Adrenal gland (tissue), 12 donors: Measurements from ENCODE around the gene PKP3. TPM values are rescaled to one million over a fixed set of nuclear protein-coding genes. Genes with fewer than 3 reads are reported as not detected.

Experiments
- DNase-seq, 7 donors: peaks; one replicate each; pipeline ENCODE4 v3.0.0-alpha.2; 2019 to 2020
- H3K27ac ChIP-seq, 5 donors: fragments of 200-600 bp; sonication (generic) in 4 of 5; 1 replicate in 3 of 5; 2 replicates in 2 of 5; pipeline versions ENCODE4 v1.5.1 to v1.8.0; 2016 to 2020; ENCODE audit warnings: mild to moderate bottlenecking in 1 of 5
- H3K27me3 ChIP-seq: fragments of 200-600 bp; 2 replicates; pipeline ENCODE4 v1.8.0; 2021
- H3K36me3 ChIP-seq, 2 donors: fragments of 200-600 bp; replicated peaks in 1 of 2; 1 replicate in 1 of 2; 2 replicates in 1 of 2; pipeline versions ENCODE4 v1.5.1 to v1.8.0; 2018 to 2022
- H3K4me1 ChIP-seq, 2 donors: fragments of 200-600 bp; replicated peaks in 1 of 2; 1 replicate in 1 of 2; 2 replicates in 1 of 2; pipeline versions ENCODE4 v1.5.1 to v1.8.0; 2018 to 2021
- H3K4me3 ChIP-seq, 4 donors: fragments of 200-600 bp; sonication (generic) in 3 of 4; one replicate each; pipeline ENCODE4 v1.5.1; 2016 to 2018
- H3K9me3 ChIP-seq, 3 donors: fragments of 200-600 bp; sonication (generic) in 1 of 3; replicated peaks in 1 of 3; 1 replicate in 2 of 3; 2 replicates in 1 of 3; pipeline versions ENCODE4 v1.5.1 to v1.8.0; 2016 to 2021
- CTCF ChIP-seq, 6 experiments: fragments of 450-650 bp in 4 of 6; fragments of 200-600 bp in 2 of 6; sonication (generic) in 1 of 6; IDR thresholded peaks; 1 replicate in 5 of 6; 2 replicates in 1 of 6; pipeline versions ENCODE4 v1.5.1 to v1.8.0; 2016 to 2021; ENCODE audit warnings: antibody characterized with exemption in 6 of 6, mild to moderate bottlenecking in 2 of 6, moderate library complexity in 1 of 6
- POLR2A ChIP-seq, 2 donors: fragments of 450-650 bp; IDR thresholded peaks; one replicate each; pipeline ENCODE4 v1.6.1; 2017; ENCODE audit warnings: antibody characterized with exemption in 2 of 2, mild to moderate bottlenecking in 2 of 2, moderate library complexity in 1 of 2
- WGBS, 4 donors: extraction: QIAGEN DNeasy Blood & Tissue Kit in 2 of 4; methylation state at CpG; one replicate each; pipeline versions ENCODE4 v1.1.5 to v1.1.7; 2013 to 2017; 5-methylcytosine and 5-hydroxymethylcytosine counted together
- intact Hi-C, 2 donors: fragments of 100-400 bp; cut with DNase I; formaldehyde crosslinking; loops; one replicate each; pipeline versions ENCODE4 v1.14.1 to v1.15.0; 2022 to 2023
- polyA plus RNA-seq, 3 donors: library from polyadenylated mRNA; stranded (reverse); fragments of 200-250 nt in 2 of 3; fragments of 350-450 nt in 1 of 3; fragmentation: Illumina TruSeq in 1 of 3; extraction: RNeasy Lipid Tissue Mini Kit (QIAGEN cat#74804) in 1 of 3; gene quantifications; one replicate each; pipeline ENCODE4 v1.2.3, GENCODE V29; 2013 to 2014
- total RNA-seq, 9 donors: library from RNA; depleted of rRNA in 4 of 9; stranded (reverse); fragments of >200 nt in 4 of 9; fragments of 120-200 nt in 1 of 9; fragmentation: NEBNext Ultra II Directional in 1 of 9; extraction: Animal tissue kit (Norgen Biotek cat#: 25700) in 1 of 9; gene quantifications; one replicate each; pipeline versions ENCODE4 v1.1.0 to v1.2.4, GENCODE V29; 2013 to 2023
- donor health status: healthy with polysubstance abuse.
- donor health status: Bipolar disorder and iron deficiency.
- donor health status: DM: yes; HTN: yes; CAD: no.
- donor health status: DM: no; HTN: no; CAD: no.
- donor health status: DM: no; HTN: no; CAD: no.
- donor health status: DM: yes; HTN: yes; CAD: no.

Gene PKP3
- total and polyA plus RNA-seq, 12 donors = 0.37 to 0.65 (median 0.55) TPM; not detected in 8

- Histone ChIP-seq H3K27ac (no peak overlapping the region), H3K4me3 (no peak overlapping the region), H3K36me3 (no peaks in the 10 kb centered on the region), H3K4me1 (no peaks in the 10 kb centered on the region), H3K27me3 (no peaks in the 10 kb centered on the region), H3K9me3 (no peaks in the 10 kb centered on the region)
- intact Hi-C loops = no loop called here
- 78 to 88% (median 81%) methylated on average over 8 to 13 of the region's 13 CpGs for WGBS, 4 donors
- TF ChIP-seq POLR2A (IDR thresholded peaks at IDR 0.05) (no peak), CTCF (IDR thresholded peaks at IDR 0.05) (no peak)
- no peak for DNase-seq
Measured at GRCh38 chr11:431921-432320, 37.9 kb downstream of the PKP3 start.

- DNase-seq = no peak
- 71 to 78% (median 74%) methylated on average over 3 to 20 of the region's 20 CpGs for WGBS, 4 donors
- H3K36me3 ChIP-seq = no peaks in the 10 kb centered on the region
- H3K9me3 ChIP-seq = no peaks in the 10 kb centered on the region
- H3K27ac ChIP-seq = no peak overlapping the region
- H3K4me3 ChIP-seq = no peak overlapping the region
- intact Hi-C loops = no loop called here
- no peak for TF ChIP-seq CTCF (IDR thresholded peaks at IDR 0.05)
- TF ChIP-seq POLR2A (IDR thresholded peaks at IDR 0.05) = no peak
- H3K4me1 ChIP-seq = no peaks in the 10 kb centered on the region
- no peaks in the 10 kb centered on the region for H3K27me3 ChIP-seq
Measured at GRCh38 chr11:432501-433100, 38.6 kb downstream of the PKP3 start.

GRCh38 chr11:433111-433510, 39.1 kb downstream of the PKP3 start:
- no peak overlapping the region for H3K27ac ChIP-seq
- intact Hi-C loops = no loop called here
- no peak overlapping the region for H3K4me3 ChIP-seq
- TF ChIP-seq CTCF (IDR thresholded peaks at IDR 0.05) (no peak), POLR2A (IDR thresholded peaks at IDR 0.05) (no peak)
- no peaks in the 10 kb centered on the region for H3K36me3 ChIP-seq
- H3K9me3 ChIP-seq = no peaks in the 10 kb centered on the region
- WGBS, 4 donors = 87 to 96% (median 92%) methylated on average over 6 to 17 of the region's 17 CpGs
- DNase-seq = no peak
- no peaks in the 10 kb centered on the region for H3K27me3 ChIP-seq
- H3K4me1 ChIP-seq = no peaks in the 10 kb centered on the region

GRCh38 chr11:433641-434040, 39.6 kb downstream of the PKP3 start:
- no peak overlapping the region for H3K27ac ChIP-seq
- intact Hi-C loops = no loop called here
- H3K4me3 ChIP-seq = no peak overlapping the region
- no peaks in the 10 kb centered on the region for H3K36me3 ChIP-seq
- DNase-seq = no peak
- no peaks in the 10 kb centered on the region for H3K9me3 ChIP-seq
- WGBS, 4 donors = 74 to 86% (median 81%) methylated on average over 2 to 20 of the region's 20 CpGs
- no peaks in the 10 kb centered on the region for H3K27me3 ChIP-seq
- H3K4me1 ChIP-seq = no peaks in the 10 kb centered on the region
- TF ChIP-seq CTCF (IDR thresholded peaks at IDR 0.05) = no peak
- no peak for TF ChIP-seq POLR2A (IDR thresholded peaks at IDR 0.05)
